Stimulated activated naive CD4-positive, alpha-beta T cell (primary cell): Measurements from ENCODE around the gene TMEM109.
"Not testable (repeated sequence)": the region's sequence is repeated elsewhere in the genome, so short reads cannot be mapped to it uniquely, and the experiment has no call there.

ENCODE experiments used
- DNase-seq, 6 experiments: peaks; one replicate each; lab custom pipeline; 2025; lab: John Stamatoyannopoulos, UW

TMEM109 gene

GRCh38 chr11:60878245-60879101, 35.5 kb upstream of the TMEM109 start:
- DNase-seq: no peak

GRCh38 chr11:60879104-60879503, 34.9 kb upstream of the TMEM109 start:
- no peak for DNase-seq

DNA sequence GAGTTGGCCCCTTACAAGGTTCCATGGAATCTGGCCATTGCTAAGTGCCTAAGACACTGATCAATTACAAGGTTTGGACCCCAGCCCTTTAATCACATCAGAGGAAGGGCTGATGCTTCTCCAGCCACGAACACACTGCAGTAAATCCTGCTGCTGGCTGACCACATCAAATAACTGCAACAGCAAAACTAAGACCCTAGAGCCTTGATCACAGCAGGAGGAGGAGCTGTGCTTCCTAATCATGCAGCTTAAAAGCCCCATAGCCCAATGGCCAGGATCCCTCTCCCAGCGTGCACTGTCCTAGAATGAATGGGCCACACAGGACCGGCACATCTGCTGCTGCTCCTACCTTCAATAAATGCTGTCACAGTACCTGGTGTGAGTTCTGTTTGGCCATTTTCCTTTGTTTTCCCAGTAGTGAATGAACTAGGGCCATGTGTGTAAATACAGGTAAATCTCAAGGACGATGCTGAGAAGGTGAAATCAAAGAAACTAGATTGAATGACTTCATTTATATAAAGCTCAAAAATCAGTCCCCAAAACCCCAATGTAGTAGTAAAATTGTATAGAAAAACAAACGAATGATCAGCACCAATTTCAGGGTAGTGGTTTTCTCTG, 33.9 kb upstream of the TMEM109 start:
- no peak for DNase-seq

DNA sequence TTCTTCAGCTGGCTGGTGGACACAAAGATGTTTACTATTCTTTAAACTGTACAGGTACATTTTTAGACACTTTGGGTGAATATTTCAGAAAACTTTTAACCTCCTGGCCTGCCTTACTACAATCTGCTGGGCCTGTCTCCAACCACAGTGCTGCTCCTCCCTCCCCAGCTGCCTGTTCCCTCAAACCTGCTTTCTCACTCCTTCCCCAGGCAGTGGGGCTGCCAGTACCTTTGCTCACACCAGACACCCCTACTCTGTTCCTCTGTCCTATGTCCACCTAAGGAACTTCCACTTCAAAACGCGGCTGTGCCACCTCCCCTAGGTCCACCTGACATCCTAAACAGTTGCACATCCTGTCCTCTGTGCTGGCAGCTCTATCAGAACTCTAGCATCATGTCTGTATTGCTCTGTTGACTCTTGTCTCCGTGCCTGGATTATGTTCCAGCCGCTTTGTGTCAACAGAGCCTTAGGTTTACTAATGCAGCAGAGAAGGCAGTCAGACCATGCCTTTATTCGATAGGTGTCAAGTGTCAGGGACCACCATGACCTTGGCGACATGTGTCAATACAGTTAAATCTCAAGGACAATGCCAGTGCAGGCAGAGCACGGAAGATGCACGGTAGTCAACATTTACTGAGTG, 33.2 kb upstream of the TMEM109 start:
- no peak for DNase-seq

DNA sequence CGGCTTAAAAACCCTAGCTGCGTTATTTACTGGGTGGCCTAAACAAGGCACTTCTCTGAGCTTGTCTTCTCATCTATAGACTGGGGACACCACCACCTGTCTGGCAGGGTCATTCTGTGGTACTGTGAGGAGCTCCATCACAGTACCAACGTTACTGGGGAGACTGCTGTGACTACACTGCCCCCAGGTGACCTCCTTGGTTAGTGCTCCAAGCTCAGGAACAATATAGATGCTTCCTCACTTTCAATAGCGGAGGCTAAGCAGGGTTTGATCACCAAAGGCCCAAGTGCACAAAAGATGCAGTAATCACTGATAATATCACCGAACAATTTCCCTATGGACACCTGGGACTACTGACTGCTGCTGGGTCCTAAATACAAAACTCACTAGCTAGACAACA, 26.4 kb upstream of the TMEM109 start:
- no peak for DNase-seq

- DNase-seq: no peak
These were observed 24.1 kb upstream of the TMEM109 start for GRCh38 chr11:60889869-60890311.

GRCh38 chr11:60890696-60891095, 23.3 kb upstream of the TMEM109 start:
- DNase-seq: no peak

DNA sequence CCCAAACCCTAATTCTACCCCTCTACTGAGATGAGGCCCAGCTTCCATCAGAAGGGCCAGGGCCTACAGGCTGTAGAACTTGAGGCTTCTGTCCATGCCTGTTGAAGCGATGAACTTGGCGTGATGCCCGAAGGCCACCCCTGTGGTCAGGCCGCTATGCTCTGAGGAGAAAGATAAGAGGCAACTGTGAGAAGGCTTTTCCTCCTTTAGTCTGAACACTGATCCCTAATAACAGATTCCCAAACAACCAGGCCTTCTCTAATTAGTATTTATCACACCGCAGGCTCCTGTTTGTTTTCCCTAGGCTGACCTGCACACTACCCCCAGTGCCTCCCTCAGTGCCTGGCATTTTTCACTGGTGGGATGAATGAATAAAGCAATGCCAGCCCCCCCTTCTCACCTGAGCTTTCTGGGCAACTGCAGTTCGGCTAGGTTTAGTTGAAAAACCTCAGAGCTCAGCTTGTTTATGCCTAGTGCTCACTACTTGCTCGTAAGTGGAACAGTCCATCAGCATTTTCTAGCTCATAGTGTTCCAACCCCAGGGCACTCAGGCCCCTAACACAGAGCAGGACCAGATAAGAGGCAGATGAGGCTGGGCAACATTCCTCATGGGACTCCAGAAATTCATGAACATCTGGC, 22.7 kb upstream of the TMEM109 start:
- DNase-seq: no peak

DNA sequence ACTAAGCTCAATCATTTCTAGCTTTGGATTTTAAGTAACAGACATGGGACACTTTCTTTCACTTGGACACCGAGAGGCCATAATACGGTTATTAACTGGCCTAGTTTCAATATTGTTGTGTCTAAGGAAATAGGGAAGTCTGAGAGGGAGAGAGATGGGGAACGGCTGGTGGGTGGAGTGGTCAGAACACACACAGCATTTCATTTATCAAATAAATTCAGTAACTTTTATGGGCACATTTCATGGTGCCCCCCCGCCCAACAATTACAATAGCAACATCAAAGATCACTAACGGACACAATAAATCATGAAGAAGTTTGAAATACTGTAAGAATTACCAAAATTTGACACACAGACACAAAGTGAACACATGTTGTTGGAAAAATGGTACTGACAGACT, 18.3 kb upstream of the TMEM109 start:
- no peak for DNase-seq

- no peak for DNase-seq
These were observed 16.5 kb upstream of the TMEM109 start for GRCh38 chr11:60897496-60897895.

DNA sequence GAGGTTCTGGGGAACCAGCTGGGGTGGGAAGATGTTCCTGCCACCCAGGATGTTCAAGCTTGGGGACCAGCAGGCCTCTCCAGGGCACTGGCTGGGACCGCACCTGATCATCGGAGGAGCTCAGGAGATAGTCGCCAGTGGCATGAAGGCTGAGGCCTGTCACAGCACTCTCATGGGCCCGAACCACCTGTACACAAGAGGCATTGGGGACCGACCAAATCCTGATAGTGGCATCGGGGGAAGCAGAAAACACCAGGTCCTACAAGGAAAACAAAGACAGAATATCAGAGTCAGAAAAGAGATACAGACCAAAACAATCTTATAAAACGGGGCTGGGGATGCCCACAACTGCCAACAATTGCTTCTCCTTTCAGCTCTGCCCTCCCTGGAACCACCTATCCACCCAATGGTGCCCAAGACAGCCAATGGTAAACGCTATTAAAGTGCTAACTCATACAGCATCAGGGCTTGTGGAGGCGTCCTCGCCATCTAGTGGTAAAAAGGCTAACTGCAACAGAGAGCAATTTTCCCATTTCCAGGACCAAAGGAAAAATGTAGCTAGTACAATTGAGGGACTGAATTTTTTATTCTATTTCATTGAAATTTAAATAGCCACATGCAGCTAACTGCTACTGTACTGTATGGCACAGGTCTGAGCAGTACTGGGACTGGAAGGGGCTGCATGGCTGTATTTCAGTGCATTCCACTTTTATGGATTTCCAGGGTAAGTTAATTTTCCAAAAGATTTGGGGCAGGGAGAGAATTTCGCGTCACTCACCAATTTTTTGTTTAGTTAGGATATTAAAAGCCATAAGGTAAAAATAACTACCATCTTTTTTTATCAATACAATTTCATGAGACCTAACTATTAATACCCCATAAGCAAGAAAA, 14.7 kb upstream of the TMEM109 start:
- DNase-seq: peak in 4 of 6 experiments; percentile 17 to 29 (median 24)

DNA sequence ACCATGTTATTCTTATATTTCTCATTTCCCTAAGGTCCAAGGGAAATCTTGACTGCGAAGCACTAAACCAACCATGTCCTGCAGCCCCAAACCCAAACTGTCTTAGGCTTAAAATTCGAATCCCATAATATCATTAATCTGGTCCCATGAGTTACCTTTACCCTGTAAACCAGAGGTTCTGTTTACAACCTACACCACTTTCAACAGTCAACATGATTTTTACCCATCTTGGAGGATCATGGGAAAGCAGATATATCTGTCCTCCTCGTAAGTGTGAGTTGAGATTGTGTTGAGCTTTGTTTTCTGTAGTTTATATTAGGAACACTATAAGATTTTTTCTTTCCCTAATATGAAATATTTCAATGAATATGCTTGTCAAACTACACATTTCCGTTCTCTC, 14.0 kb upstream of the TMEM109 start:
- DNase-seq: no peak

DNA sequence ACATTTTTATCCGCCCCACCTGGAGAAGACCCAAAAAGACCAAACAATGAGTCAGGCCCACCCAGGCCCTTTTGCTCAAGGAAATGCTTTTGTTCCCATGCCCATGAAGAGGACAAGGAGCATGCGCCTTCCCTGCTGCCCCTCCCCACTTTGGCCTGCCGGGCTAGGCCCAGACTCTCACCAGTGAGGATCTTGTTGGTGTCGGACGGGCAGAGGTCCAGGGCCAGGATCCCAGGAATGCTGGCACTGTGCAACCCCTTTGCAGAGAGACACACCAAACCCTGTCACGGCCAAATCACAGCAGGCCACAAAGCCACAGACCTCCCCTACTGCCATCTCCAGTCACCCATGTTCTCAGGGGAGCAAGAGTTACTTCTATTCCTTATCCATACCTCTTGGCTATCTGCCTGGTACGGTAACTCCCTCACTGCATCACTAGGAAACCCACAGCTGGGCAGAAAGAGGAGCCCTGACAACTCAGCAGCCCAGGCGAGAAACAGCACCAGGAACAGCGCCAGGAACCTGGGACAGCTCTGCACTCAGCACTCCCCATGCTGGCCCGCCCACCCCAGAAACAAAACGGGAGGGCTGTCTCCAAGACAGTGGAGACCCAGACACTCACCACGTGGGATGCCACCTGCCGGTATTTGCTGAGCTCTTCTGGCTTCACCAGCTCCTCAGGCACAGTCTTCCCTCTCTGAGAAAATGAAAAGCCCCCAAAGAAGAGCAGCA, 13.1 kb upstream of the TMEM109 start:
- DNase-seq: no peak

DNA sequence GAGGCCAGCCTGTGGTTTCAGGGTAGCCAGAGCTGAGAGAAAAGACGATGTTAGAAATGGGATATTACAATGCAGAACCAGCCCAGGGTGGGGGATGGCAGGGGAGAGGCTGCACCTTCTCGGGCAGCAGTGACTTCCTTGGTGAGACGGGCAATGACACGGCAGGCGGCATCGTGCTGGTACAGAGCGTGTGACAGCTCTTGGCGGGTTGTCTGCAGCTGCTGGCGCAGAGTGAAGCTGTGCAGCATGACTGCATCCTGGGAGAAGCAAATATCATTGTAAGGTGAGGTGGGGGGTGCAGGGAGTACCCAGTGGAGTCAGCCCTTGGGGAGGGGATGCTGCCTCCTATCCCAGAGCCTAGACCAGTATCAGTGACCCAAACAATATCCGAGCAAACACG, 11.3 kb upstream of the TMEM109 start:
- no peak for DNase-seq

DNA sequence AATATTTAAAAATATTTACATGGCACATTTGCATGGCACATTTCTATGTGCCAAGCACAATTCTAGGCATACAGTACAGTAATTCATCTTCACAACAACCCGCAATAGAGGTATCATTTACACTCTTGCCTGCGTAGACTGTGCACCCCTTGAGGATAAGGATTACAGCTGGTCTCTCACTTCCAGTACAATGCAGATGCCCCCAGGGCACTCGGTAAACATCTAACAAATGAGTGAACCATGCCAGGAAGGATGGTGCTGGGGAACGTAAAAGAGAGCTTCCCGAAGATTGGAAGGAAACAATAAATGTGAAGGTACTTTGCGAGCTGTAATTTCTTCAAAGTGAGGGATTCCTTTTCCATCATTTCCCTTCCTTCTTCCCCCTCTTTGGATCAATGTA, 8.9 kb upstream of the TMEM109 start:
- no peak for DNase-seq

DNA sequence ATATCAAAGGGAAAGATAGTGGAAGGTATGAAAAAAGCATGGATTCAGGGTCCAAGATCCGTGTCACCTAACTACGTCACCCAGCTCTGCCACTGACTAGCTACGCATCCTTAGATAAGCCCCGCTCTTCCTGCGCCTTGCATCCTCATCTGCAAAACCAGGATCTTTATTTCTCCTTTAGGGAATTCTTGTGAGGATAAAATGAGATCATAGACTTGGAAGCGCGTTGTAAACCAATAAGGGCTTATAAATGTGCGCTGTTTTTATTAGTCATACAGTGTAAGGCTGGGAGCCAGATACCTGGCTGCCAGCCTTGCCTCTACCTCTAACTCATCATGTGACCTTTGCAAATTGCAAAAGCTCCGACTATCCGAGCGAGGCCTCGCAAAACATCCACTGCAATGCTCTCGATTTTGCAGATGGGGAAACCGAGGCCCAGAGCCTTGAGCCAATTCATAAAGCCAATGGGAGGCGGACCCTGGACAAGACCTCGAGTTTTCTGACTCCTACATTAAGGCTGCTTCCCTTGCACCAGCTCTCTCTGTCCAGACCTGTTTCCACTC, 8.3 kb upstream of the TMEM109 start:
- DNase-seq: peak in 3 of 6 experiments; percentile 17 to 53 (median 26)

DNA sequence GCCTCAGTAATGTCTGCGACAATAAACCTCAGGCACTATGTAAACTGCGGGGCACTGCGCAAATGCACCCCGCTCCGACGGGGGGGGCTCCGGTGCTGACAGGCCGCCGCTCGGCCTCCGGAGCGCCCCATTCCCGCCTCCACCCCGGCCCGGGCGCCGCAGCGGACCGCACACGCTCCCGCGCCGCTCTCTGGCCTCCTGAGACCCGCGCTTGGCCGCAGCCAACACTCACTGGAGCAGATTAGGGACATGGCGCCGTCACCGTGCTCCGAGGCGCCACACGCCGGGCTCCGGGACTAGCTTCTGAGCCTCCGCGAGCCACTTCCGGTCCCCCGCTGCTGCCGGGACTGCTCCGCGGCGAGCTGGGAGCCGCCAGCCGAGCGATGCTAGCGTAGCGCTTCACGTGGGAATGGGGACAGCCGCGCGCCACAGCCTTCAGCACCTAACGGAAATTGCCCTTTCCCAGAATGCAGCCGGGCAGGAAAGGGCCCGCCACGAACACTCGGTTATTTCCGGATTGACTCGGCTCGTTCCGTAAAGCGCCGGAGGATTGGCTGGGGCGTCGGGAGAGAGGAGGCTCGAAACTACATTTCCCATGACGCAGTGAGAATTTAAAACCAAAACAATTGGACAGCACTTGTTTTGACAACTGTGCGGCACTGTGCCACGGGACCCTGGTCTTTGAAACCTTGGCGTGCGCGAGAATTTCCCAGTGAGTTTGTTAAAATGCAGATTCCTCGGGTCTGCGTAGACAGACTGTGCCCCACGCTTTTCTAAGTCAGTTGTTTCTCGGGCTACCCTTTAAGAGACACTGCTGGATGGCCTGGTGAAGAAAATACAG, 7.6 kb upstream of the TMEM109 start, which contains the start of gene PRPF19:
Gene PRPF19, minus strand, starts transcription at position 454 of the 841 bp plus-strand sequence. Its CDS starts 203 bp downstream, at position 251.
- DNase-seq: peak; percentile 96 to 99 (median 98)

GRCh38 chr11:60908803-60909202, 5.2 kb upstream of the TMEM109 start:
- DNase-seq: no peak

DNA sequence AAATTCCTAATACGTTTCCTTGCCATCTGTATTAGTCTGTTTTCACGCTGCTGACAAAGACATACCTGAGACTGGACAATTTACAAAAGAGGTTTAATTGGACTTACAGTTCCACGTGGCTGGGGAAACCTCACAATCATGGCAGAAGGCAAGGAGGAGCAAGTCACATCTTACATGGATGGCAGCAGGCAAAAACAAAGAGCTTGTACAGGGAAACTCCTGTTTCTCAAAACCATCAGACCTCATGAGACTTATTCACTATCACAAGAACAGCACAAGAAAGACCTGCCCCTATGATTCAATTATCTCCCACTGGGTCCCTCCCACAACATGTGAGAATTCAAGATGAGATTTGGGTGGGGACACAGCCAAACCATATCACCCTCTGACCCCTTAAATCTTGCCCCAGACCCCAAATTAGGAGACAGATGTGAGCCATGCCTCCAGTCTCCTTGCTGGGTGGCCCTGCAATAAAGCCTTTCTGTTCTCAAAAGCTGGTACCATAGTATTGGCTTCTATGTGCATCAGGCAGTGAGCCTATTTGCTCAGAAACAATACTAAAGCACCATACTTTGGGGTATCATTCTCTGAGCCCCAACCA, 4.2 kb upstream of the TMEM109 start:
- DNase-seq: not testable (repeated sequence)
